Ovary (tissue), 3 donors: Measurements from ENCODE around the gene SV2B.

ENCODE experiments used
- CTCF ChIP-seq, 3 donors: fragments of 450-650 bp in 2 of 3; fragments of 200-600 bp in 1 of 3; IDR thresholded peaks; one replicate each; pipeline versions ENCODE4 v1.5.1 to v1.8.0; 2016 to 2022; ENCODE audit warnings: antibody characterized with exemption in 3 of 3, mild to moderate bottlenecking in 1 of 3
- POLR2A ChIP-seq: fragments of 450-650 bp; IDR thresholded peaks from one replicate; pipeline ENCODE4 v1.6.1; 2017; ENCODE audit warnings: antibody characterized with exemption, mild to moderate bottlenecking, moderate library complexity
- donor health status: DM: no; HTN: no; CAD: no.

DNA sequence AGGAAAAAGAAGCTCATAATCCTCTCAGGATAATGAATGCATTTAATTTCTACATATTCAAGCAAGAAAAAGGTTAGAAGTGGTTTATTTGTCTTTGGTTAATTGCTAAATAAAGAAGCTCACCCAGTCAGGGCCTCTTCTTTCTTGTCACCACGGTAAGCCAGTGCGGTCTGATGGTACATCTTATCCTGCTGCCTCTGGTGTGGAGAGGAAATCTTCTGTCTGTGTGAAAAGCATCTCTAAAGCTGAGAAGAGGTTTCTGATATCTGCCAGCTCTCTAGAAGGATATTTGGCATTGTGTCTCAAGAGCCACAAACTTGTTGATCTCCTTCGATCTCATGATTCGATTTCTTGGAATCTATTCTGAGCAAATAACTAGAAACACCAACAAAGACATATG is 144.9 kb downstream of the SV2B start:
- no peak for TF ChIP-seq CTCF (IDR thresholded peaks at IDR 0.05)
- TF ChIP-seq POLR2A = no peak
